Neutrophil (primary cell): ENCODE measurements around the gene TUBB4B.

Experiments used
- H3K27ac ChIP-seq: fragments of 200-600 bp; sonication (generic); 2 replicates; pipeline ENCODE4 v1.5.1; 2016; ENCODE audit warnings: mild to moderate bottlenecking, moderate library complexity
- H3K27me3 ChIP-seq: fragments of 200-600 bp; sonication (generic); 2 replicates; pipeline ENCODE4 v1.6.0; 2016; ENCODE audit warnings: mild to moderate bottlenecking
- H3K36me3 ChIP-seq: fragments of 200-600 bp; sonication (generic); 2 replicates; pipeline ENCODE4 v1.5.1; 2017
- H3K4me1 ChIP-seq, 2 experiments: fragments of 200-600 bp in 1 of 2; sonication (generic) in 1 of 2; 1 replicate in 1 of 2; 2 replicates in 1 of 2; pipeline versions ENCODE4 v1.5.1 to v1.6.1; 2013 to 2016; ENCODE audit warnings: low read depth in 1 of 2, low read length in 1 of 2, mild to moderate bottlenecking in 1 of 2, moderate library complexity in 1 of 2; ENCODE audit not compliant: control insufficient read depth in 1 of 2, insufficient read depth in 1 of 2
- H3K4me3 ChIP-seq, 2 experiments: fragments of 200-600 bp in 1 of 2; sonication (generic) in 1 of 2; 1 replicate in 1 of 2; 2 replicates in 1 of 2; pipeline ENCODE4 v1.5.1; 2013 to 2016; ENCODE audit warnings: low read depth in 1 of 2, low read length in 1 of 2, mild to moderate bottlenecking in 1 of 2, moderate library complexity in 1 of 2
- H3K9me3 ChIP-seq: fragments of 200-600 bp; sonication (generic); 2 replicates; pipeline ENCODE4 v1.5.1; 2016
- CTCF ChIP-seq: fragments of 200-600 bp; sonication (generic); IDR thresholded peaks from 2 replicates; pipeline ENCODE4 v1.5.1; 2016; ENCODE audit warnings: antibody characterized with exemption

Gene TUBB4B

GRCh38 chr9:137251490-137252268, 10.6 kb downstream of the TUBB4B start:
- Histone ChIP-seq H3K27me3 (no peaks in the 10 kb centered on the region), H3K36me3 (peaks cover 5% of the 10 kb centered on the region), H3K4me3 (no peak overlapping the region), H3K27ac (no peak overlapping the region), H3K9me3 (no peaks in the 10 kb centered on the region), H3K4me1 (peaks cover 20 to 24% of the 10 kb centered on the region in 2 experiments)
- TF ChIP-seq CTCF = no peak

- no peak for TF ChIP-seq CTCF
- H3K9me3 ChIP-seq = no peaks in the 10 kb centered on the region
- H3K4me1 ChIP-seq = peaks cover 24 to 27% of the 10 kb centered on the region in 2 experiments
- no peaks in the 10 kb centered on the region for H3K27me3 ChIP-seq
- H3K36me3 ChIP-seq = peaks cover 10% of the 10 kb centered on the region
- H3K27ac ChIP-seq = no peak overlapping the region
- no peak overlapping the region for H3K4me3 ChIP-seq
Measured at GRCh38 chr9:137252555-137253506, 11.7 kb downstream of the TUBB4B start.

- Histone ChIP-seq H3K27me3 (no peaks in the 10 kb centered on the region), H3K4me3 (peak overlapping the region; percentile 93 to 99), H3K36me3 (peaks cover 15% of the 10 kb centered on the region), H3K4me1 (peaks cover 24 to 27% of the 10 kb centered on the region in 2 experiments), H3K27ac (no peak overlapping the region), H3K9me3 (no peaks in the 10 kb centered on the region)
- TF ChIP-seq CTCF = no peak
Measured at GRCh38 chr9:137253717-137254623, 12.9 kb downstream of the TUBB4B start.

GRCh38 chr9:137254624-137255447, 13.7 kb downstream of the TUBB4B start, which contains the start of gene NELFB:
Gene NELFB, plus strand, starts transcription at chr9:137255327.
- H3K27me3 ChIP-seq = no peaks in the 10 kb centered on the region
- H3K4me3 ChIP-seq = peak within 1 kb of the TSS; percentile 93 to 99
- peaks cover 18% of the 10 kb centered on the region for H3K36me3 ChIP-seq
- no peaks in the 10 kb centered on the region for H3K9me3 ChIP-seq
- TF ChIP-seq CTCF = peak; percentile 52
- peaks cover 24 to 27% of the 10 kb centered on the region in 2 experiments for H3K4me1 ChIP-seq
- peak within 1 kb of the TSS; percentile 73 for H3K27ac ChIP-seq
